ENCODE measurements around the gene RPL11.
"Not testable (repeated sequence)": the region's sequence is repeated elsewhere in the genome, so short reads cannot be mapped to it uniquely, and the experiment has no call there.

The RPL11 gene

DNA sequence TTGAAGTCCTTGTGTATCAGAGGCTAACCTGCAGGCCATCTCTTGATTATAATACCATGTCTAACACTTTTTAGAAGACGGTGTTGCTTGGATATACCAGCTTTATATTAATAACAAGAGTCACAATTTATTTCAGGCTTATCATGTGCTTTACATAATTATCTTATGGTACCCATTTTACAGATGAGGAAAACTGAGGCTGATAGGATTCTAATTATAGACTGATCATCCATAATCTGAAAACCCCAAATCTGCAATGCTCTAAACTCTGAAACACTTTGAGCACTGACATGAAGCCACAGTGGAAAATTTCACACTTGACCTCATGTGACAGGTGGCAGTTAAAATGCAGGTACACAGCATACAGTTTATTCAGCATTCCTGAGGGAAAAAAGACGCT lies 7.2 kb upstream of the RPL11 start:
- DNase-seq (ENCODE audit: low read depth in 1 of 2, low spot score in 1 of 2), result no peak

DNA sequence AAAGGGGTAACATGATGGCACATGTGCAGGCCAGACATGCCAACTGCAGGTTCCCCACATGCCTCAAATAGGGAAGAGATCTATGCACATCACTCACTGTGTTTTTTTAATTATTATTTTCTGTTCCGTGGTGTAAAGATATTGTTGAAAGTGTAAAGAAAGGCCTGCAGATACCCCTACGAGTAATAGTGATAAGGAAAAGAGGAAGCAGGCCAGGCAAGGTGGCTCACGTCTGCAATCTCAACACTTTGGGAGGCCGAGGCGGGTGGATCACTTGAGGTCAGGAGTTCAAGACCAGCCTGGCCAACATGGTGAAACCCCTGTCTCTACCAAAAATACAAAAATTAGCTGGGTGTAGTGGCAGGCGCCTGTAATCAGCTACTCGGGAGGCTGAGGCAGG lies 6.4 kb upstream of the RPL11 start:
- not testable (repeated sequence) for DNase-seq (ENCODE audit: low read depth in 1 of 2, low spot score in 1 of 2)

DNA sequence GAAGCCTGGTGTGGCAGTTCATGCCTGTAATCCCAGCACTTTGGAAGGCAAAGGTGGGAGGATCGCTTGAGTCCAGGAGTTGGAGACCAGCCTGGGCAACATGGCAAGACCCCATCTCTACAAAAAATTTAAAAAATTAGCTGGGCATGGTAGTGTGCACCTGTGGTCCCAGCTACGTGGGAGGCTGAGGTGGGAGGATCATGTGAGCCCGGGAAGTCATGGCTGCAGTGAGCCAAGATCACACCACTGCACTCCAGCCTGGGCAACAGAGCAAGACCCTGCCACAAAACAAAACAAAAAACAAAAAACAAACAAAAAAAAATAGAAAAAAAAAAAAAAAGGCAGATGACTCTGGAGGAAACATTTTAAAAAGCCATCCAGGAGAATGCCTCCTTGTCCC lies 3.9 kb upstream of the RPL11 start:
- not testable (repeated sequence) for DNase-seq (ENCODE audit: low read depth in 1 of 2, low spot score in 1 of 2)

DNA sequence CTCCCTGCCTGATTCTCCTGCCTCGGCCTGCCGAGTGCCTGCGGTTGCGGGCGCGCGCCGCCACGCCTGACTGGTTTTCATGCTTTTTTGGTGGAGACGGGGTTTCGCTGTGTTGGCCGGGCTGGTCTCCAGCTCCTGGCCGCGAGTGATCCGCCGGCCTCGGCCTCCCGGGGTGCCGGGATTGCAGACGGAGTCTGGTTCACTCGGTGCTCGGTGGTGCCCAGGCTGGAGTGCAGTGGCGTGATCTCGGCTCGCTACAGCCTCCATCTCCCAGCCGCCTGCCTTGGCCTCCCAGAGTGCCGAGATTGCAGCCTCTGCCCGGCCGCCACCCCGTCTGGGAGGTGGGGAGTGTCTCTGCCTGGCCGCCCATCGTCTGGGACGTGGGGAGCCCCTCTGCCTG lies 3.3 kb upstream of the RPL11 start:
- not testable (repeated sequence) for DNase-seq (ENCODE audit: low read depth in 1 of 2, low spot score in 1 of 2)

DNA sequence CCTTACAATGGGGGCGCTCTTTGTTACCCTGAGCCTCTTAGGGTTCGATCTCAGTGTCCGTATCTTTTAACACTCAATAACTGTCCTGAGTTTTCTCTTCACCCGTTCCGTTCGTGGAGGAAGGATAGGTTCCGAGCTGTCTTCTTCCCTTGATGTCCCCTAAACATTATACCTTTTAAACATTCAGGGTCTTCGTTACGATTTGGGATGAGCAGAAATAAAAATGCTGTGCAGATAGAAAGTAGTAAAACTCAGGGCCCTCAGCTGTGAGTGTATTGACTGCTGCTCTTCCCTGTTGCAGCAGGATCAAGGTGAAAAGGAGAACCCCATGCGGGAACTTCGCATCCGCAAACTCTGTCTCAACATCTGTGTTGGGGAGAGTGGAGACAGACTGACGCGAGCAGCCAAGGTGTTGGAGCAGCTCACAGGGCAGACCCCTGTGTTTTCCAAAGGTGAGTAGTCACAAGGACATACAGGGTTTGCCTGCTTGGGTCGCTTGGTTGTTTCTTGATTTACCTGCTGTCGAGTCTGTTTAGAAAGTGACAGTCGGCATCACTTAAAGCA lies 784 bp downstream of the RPL11 start:
- no peak for DNase-seq (ENCODE audit: low read depth in 1 of 2, low spot score in 1 of 2)

DNA sequence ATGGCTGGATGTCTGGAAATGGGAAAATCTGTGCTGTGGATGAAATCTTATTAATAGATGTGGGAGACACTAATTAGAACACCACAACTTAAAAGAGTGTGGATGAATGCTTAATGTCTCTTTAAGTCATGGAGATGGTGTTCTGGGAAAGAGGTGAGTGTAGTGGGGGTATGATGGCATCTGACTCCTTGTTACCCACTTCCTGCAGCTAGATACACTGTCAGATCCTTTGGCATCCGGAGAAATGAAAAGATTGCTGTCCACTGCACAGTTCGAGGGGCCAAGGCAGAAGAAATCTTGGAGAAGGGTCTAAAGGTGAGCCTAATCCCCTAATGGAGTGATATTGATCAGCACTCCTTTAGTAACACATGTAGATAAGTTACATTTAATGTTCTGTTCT lies 2.0 kb downstream of the RPL11 start:
- DNase-seq (ENCODE audit: low read depth in 1 of 2, low spot score in 1 of 2), result no peak

DNA sequence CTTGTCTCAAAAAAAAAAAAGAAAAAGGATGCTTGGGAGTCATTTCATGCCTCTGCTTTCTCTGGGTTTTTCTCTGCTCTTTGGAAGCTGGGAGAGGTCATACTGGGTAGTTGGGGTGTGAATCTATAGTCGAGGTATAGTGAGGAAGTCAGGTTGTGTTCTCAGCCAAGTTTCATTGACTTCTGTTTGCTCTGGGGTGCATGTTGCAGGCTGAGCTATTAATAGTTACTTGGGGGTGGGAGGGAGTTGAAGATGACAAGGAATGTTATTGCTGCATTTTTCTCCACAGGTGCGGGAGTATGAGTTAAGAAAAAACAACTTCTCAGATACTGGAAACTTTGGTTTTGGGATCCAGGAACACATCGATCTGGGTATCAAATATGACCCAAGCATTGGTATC lies 2.8 kb downstream of the RPL11 start:
- no peak for DNase-seq (ENCODE audit: low read depth in 1 of 2, low spot score in 1 of 2)

DNA sequence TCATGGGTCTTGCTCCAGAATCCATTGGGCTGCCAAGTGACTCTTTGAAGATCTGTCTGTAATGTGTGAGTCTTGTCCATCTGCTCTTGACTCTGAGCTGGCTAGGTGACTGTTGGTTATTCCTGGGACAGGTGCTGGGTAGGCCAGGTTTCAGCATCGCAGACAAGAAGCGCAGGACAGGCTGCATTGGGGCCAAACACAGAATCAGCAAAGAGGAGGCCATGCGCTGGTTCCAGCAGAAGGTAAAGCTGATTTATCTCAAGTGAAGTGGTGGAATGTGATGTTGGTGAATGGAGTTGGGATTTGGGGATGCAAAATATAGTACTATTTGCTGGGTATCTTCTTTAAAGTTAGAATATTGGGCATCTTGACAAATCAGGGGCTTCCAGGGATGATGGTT lies 4.1 kb downstream of the RPL11 start:
- no peak for DNase-seq (ENCODE audit: low read depth in 1 of 2, low spot score in 1 of 2)

DNA sequence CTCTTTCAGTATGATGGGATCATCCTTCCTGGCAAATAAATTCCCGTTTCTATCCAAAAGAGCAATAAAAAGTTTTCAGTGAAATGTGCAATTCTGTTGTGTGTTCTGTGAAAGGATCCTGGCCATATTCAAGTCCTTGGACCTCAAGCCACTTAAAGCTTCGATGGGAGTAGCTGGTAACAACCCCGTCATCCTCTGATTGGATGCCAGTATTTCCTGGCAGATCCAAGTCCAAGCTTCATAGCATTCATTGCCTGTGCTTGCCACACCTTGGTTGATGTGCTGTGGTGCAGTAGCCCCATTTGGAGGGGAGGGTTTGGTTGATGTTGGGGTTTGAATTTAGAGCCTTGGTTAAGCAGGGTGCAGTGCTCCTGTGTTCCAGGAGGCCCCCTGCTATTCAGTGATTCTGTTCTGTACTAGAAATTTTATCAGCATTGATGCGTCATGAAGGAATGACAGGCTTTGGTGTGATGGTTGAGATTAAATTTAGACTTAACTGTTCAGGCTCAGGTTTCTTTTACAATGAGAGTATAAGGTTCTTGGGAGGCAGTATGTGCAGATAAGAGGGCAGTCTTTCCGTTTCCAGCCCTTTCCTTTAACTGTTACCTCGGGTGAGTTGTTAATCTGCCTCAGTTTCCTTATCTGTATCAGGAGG lies 4.9 kb downstream of the RPL11 start:
- DNase-seq (ENCODE audit: low read depth in 1 of 2, low spot score in 1 of 2), result no peak

DNA sequence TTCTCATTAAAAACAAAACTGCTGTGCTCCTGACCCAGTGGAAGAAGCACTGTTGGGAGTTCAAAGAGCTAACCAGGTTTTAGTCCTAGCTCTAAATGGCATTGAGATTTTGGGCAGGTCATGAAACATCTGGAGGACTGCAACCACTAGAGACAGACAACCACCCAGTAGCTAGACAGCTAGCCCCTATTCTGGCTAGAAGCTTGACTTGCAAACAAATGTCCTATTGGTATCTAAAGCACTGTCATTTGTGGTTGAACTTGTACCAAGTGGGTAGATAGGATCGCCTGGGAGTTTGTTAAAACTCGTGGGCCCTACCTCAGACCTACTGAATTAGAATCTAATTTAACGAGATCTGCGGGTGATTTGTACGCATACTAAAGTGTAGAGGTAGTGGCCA lies 6.9 kb downstream of the RPL11 start:
- DNase-seq (ENCODE audit: low read depth in 1 of 2, low spot score in 1 of 2), result no peak

DNA sequence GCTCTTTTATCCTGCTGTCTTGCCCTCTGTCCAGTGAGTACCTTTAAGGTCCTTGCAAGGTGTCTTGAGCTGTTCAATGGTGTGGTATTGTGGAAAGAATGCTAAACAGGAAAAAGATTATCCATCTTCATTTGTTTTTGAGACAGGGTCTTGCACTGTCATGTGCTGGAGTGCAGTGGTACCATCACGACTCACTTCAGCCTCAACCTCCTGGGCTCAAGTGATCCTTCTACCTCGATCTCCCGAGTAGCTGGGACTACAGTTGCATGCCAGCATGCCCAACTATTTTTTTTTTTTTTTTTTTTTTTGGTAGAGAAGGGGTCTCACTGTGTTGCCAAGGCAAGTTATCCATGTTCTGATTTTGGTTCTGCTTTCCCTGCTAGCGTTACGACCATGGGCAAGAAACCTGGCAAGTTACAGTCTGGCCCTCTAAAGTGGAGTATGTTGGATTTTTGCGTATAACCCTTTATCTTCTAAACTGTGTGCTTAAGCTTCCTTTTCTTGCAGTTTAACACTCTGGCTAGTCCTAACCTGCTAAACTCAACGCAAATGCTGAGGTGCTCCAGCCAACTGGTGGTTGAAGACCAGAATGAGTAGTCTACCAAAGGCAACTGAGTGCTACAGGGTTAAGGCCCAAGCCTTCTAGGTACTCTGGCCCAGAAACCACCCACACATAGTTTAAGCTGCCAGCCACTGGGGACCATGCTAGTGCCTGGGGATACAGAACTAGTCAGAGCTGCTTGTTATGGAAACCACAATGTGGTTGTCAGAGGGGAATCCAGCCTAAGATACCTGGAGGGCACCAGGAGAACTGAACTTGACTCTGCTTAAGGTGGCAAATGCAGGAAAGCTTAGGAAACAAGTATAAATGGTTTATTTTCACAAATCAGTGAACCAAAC lies 7.9 kb downstream of the RPL11 start:
- no peak for DNase-seq (ENCODE audit: low read depth in 1 of 2, low spot score in 1 of 2)

DNA sequence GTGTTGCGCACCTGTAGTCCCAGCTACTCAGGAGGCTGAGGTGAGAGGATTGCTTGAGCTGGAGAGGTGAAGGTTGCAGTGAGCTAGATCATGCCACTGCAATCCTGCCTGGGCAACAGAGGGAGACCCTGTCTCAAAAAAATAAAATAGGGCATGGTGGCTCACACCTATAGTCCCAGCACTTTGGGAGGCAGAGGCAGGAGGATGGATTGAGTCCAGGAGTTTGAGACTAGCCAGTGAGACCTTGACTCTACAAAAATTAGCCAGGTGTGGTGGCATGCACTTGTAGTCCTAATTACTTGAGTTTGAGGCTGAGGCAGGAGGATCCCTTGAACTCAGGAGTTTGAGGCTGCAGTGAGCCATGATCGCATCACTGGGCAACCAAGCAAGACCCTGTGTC lies 9.7 kb downstream of the RPL11 start:
- no peak for DNase-seq (ENCODE audit: low read depth in 1 of 2, low spot score in 1 of 2)

DNA sequence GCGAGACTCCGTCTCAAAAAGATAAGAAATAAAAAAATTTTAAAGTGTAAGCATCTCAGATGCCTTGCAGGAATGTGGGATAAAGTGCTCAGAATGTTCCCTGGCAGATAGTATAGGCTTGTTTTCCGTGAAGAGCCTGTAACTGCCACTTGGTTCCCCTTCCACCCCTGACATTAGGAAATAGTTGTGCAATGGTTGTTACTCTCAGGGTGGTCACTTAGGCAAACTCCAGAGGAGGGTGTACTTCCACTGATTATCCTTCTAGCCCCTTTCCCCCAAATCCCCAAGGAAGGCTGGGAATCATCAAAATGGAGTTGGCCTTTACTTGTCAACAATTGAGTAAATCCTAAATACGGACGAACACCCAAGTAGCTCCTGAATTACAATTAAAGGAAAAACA lies 10.4 kb downstream of the RPL11 start:
- no peak for DNase-seq (ENCODE audit: low read depth in 1 of 2, low spot score in 1 of 2)

DNA sequence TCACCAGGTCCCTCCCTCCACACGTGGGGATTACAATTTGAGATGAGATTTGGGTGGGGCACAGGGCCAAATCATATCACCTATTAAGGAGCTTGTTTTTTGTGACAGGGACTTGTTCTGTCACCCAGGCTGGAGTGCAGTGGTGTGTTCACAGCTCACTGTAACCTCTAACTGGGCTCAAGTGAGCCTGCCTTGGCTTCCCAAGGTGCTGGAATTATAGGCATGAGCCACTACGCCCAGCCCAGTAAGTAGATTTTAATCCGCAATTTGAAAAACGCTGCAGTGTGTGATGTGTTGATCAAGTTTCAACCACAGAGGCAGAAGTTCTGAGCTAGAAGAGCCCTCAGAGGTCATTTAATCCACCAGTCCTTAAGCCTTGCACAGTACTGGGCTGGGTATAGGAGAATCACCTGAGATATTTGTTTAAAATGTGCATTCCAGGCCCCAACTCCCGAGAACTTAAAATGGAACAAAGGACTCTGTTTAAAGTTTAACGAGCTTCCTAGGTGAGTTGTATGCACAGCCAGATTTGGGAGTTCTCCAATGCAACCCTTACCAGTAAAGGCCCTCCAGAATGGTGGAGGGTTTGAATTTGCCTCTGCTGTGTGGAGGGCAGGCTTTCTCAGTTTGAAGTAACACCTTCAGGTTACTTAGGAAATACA lies 13.4 kb downstream of the RPL11 start:
- no peak for DNase-seq (ENCODE audit: low read depth in 1 of 2, low spot score in 1 of 2)

DNA sequence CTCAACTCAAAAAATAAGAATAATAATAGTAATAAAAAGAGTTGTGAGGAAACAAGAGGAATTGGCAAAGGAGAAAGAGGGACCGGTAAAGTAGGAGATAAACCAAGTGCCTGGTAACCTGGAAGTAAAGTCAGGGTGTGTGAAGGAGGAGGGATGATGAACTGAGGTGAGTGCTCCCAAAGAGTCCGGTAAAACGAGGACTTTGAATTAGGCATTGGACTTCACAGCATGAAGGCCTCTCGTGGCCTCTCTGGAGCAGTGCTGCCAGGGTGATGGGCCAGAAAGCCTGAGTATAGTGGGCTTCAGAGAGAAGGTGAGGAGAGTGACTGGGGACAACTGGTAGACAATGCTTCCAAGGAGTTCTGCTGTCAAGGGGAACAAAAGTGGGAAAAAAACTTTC lies 17.6 kb downstream of the RPL11 start:
- no peak for DNase-seq (ENCODE audit: low read depth in 1 of 2, low spot score in 1 of 2)

DNA sequence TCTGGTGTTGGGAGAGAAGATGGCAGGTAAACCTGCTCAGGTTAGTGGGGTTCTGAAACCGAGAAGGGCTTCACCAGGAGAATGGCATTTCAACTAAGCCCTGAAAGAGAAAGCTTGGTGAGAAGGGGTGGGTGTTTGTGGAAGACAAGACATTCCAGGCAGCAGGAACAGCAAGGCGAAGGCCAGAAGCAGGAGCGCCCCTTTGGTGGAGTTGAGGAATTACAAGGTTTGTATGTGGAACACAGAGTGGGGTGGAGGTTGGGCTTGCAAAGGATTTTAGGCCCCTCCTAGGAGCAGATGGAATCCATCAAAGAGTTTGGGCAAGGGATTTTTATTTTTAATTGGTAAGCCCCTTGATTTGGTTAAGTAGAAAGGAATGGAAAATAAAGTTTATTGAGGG lies 26.9 kb downstream of the RPL11 start:
- no peak for DNase-seq (ENCODE audit: low read depth in 1 of 2, low spot score in 1 of 2)

DNA sequence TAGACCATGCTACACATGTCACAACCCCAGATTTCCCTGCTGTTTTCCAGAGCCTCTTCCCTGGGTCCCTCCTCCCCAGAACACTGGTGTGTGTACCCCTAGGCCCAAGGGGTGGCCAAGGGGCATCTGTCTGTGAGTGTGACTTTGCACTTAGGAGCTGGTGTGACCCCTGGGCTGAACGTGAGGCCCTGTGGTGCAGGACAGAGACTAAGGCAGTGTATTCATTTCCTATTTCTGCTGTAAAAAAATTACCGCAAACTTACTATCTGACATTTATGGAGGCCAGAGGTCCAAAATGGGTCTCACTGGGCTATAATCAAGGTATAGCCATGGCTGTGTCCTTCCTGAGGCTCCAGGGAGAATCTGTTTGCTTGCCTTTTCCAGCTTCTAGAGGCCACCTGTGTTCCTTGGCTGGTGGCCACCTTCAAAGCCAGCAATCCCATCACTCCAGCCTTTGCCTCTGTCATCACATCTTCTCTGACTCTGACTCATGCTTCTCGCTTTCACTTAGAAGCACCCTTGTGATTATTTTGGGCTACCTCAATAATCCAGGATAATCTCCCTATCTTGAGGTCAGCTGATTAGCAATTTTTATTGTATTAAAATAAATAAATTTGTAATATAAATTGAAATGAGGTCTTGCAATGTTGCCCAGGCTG lies 27.7 kb downstream of the RPL11 start:
- no peak for DNase-seq (ENCODE audit: low read depth in 1 of 2, low spot score in 1 of 2)

DNA sequence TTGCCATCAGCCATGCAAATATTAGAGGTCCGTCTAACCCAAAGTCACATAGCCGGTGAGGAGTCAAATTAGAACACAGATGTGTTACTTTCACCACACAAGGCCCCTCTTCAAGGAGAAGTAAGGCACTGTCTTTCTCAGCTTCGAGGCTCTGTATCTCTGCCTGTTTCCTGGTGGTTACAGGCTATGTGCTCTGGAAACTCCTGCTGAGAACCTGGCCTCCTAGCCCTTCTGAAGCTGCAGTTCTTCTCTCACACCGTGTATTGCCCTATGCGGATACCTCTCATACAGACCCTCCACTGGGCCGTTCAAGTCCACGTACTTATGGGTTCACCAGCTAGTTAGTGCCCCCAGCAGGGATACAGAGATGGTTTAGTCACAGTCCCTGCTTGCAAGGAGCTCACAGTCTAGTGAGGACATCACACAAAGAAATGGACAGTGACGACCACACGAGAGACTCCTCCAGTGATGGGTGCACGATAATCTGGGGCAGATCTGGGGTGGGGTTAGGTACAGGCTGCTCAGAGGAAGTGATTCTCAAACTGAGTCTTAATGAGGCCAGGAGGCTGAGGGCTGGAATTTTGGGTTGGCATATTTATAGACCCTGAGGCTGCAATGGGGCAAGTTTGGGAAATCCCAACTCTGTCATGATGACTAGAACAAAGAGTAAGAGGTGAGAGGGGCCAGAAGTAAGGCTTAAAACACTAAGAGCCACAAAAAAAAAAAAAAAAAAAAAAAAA lies 28.8 kb downstream of the RPL11 start:
- no peak for DNase-seq (ENCODE audit: low read depth in 1 of 2, low spot score in 1 of 2)

DNA sequence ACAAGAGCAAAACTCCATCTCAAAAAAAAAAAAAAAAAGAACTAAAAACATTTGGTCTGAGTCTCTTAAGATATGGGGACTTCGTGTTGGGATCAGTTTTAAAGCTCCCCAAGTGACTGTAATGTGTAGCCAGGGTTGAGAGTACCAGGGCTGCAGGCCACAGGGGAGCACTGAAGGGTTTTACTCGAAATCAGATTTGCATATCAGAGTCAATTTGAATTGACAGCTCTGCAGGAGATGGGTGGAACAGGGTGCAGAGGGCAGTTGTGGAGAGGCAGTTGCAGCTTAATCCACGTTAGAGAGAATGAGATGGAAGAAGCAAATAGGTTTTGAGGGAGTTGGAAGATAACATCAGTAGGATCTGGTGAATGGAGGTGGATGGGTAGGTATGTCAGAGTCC lies 31.0 kb downstream of the RPL11 start:
- no peak for DNase-seq (ENCODE audit: low read depth in 1 of 2, low spot score in 1 of 2)

DNA sequence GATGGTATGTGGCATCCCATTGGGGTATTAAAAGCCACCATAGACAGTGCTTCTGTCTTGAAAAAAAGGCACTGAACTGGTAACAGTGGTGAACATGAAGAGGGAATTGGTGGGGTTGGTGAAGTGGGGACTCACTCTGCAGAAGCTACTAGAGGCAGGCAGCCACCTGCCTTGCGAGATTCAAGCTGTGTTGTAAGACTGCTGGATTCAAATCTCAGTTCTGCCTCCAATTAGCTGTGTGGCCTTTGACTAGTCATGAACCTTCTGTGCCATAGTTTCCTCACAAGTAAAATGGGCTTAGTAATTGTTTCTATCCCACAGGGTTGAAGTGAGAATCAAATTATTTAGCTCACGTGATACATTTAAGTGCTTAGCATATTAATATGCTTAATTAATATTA lies 35.1 kb downstream of the RPL11 start:
- no peak for DNase-seq (ENCODE audit: low read depth in 1 of 2, low spot score in 1 of 2)

DNA sequence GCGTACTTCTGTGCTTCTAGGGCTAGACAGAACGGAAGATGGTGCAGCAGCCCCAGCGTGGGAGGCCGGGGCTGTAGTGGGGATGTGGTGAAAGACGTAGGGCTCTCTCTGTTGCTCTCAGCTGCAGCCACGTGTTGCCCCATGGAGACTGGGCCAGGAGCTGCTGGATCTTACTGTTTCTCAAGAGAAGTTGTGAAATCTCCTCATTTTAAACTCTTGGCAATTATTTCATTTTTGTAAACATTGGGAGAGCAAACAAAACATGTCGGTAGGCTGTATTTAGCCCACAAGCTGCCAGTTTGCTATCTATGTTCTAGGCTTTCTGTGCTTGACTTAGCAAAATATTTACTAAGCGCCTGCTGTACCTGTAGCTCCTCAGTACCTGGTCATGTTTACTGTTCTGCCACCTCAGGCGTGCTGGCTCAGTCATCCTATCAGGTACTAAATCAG lies 35.8 kb downstream of the RPL11 start:
- no peak for DNase-seq (ENCODE audit: low read depth in 1 of 2, low spot score in 1 of 2)

Data from activated CD4-positive, alpha-beta T cell treated with anti-CD3 and anti-CD28 coated beads, Interleukin-2, amount 50 U/mL, for 24 hours (primary cell).